Ureter (tissue), 1 donor: Measurements from ENCODE around the gene DDOST. TPM values are rescaled to one million over a fixed set of nuclear protein-coding genes. Genes with fewer than 3 reads are reported as not detected.
A peak's percentile ranks its signal among the peaks of the same experiment; 100 is the strongest.

Source experiments
- DNase-seq: peaks from one replicate; pipeline ENCODE4 v3.0.0-alpha.2; 2020; ENCODE audit warnings: low spot score
- total RNA-seq: library from RNA; stranded (reverse); gene quantifications from one replicate; pipeline ENCODE4 v1.2.4, GENCODE V29; 2023
- donor health status: DM: yes; HTN: yes; CAD: no.

DDOST gene
- 163 TPM for total RNA-seq

GRCh38 chr1:20661207-20662109 lies at the start of gene DDOST:
Gene DDOST, minus strand, starts transcription at chr1:20661369. Its CDS starts 19 bp downstream, at chr1:20661350.
- peak; percentile 98 for DNase-seq

DNA sequence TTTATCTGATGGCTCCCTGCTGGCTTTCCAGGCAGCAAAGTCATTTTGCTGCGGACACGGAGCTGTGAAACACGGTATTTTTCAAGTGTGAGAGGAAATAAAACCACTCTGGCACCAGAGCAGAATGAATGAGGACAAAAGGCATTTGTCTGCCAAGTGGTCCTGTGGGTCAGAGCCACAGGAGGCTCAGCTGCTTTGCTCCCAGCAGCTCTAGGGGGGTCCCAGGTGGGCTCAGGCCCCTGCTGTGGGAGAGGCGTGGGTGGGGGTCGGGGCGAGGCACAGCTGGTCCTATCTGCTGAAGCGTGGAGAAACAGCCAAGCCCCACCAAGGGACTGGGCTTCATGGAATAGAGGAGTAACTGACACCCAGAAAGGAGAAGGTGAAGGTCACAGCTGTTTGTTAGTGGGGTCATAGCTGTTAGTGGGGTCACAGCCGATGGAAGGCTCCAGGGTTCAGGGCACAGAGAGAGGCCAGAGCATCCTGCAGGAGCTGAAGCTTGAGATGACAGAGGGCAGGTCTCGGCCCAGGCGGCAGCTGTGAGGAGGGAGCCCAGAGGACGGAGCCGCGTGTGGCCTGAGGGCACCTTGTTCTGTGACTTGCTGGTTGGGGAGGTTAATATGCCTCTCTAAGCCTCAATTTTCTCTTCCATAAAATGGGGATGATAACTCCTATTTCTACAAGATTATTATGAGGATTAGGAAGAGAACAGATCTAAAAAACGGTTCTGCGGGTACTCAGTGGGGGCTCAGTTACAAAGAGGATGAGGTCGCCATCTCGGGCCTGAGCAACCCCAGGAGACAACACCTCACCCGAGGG lies 49.5 kb upstream of the DDOST start:
- DNase-seq: no peak

- DNase-seq: no peak
Measured at GRCh38 chr1:20709868-20710267, 48.7 kb upstream of the DDOST start.

GRCh38 chr1:20708891-20709290 lies 47.7 kb upstream of the DDOST start:
- no peak for DNase-seq

DNA sequence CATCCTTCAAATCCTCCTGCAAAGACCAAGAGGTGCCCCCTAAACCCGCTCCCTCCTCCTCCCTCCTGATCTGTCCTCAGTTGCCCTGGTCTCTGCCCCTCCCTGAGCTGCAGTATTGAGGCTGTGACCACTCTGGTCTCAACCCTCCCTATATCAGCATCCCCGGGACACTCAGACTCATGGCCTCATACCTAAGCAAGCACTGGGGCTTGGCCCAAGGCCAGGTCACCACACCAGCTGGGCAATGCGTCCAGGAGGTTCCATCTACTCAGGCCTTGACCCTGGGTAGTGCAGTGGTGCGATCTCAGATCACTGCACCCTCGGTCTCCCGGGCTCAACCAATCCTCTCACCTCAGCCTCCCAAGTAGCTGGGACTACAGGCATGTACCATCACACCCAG lies 46.9 kb upstream of the DDOST start:
- DNase-seq: no peak

- no peak for DNase-seq
Measured at GRCh38 chr1:20706841-20707240, 45.7 kb upstream of the DDOST start.

- DNase-seq: no peak
Measured at GRCh38 chr1:20705203-20705755, 44.1 kb upstream of the DDOST start.

- DNase-seq: no peak
Measured at GRCh38 chr1:20704390-20705202, 43.4 kb upstream of the DDOST start.

DNA sequence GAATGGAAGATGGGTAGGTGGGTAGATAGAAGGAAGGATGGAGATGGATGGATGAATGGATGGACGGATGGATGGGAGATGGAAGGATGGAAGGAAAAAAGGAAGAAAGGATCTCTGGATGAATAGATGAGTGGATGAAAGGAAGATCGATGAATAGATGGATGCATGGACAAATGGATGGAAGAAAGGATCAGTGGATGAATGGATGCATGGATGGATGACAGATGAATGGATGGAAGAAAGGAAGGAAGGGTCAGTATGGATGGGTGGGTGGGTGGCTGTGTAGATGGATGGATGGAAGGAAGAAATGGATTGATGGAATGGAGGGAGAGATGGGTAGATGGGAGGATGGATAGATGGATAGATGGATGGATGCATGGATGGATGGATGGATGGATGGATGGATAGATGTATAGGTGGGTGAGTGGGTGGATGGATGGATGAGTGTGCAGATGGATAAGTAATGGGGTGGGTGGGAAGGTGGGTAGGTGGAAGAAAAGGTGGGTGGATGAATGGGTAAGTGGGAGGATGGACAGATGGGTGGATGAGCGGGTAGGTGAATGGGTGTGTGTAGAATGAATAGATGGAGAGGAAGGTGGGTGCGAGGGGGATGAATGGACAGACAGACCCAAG lies 42.1 kb upstream of the DDOST start:
- no peak for DNase-seq

DNA sequence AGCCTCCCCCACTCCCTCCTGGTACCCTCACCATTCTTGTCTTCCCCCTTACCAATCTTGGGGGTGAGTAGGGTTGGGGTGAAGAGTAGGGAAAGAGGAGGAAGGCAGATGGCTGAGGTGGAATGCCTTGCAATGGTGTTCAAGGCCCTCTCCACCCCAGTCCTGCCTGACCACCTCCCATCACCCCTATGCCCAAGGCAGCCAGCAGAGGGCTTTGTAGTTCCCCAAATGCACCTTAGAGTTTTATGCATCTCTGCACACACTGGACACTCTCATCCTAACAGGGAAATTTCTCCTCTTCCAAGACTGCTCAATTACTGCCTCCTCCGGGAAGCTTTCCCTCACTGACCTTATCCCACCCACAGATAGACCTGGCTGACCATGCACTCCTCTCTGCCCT lies 41.2 kb upstream of the DDOST start:
- DNase-seq: no peak

DNA sequence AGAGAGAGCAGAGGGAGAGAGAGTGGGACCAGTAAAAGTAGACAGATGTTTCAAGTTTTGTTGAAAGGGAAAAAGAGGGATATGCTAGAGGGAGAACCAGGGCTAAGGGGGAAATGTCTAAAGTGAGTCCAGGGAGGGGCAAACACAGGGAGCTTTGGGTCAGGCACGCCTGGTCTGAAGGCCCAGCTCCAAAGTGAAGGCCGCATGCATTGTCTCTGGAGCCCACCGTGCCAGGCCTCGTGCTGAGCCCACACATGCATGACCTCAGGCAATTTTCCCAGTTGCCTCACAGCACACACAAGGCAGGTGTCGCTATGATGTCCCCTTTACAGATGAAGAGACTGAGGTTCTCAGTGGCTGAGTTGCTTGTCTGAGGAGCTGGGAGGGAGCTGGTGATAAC lies 40.7 kb upstream of the DDOST start:
- no peak for DNase-seq

- no peak for DNase-seq
Measured at GRCh38 chr1:20701446-20701845, 40.3 kb upstream of the DDOST start.

DNA sequence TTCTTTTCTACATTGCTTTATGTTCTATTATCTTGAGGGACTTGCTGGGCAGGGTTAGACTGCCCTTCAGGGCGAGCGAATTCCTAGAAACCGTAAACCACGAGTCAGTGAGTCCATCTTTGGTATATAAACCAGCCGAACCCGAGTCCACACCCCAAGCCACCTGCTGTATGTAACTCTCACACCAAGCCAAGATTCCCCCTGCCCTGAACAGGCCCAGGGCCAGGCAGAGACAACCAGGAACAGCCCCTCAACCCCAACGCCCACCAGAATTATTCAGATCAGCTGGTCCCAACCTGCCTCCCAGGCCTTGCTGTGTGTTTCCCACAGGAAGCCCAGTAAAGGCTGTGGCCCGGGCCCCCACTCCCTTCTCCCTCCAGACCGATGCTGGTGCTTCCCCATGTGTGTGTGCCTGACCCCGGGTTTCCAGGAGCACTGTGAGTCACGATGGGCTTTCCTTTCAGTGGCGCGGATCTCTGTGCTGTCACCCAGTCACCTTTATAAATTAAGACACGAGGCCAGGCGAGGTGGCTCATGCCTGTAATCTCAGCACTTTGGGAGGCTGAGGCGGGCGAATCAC lies 39.6 kb upstream of the DDOST start:
- DNase-seq: no peak

- peak; percentile 69 for DNase-seq
Measured at GRCh38 chr1:20699558-20699957, 38.4 kb upstream of the DDOST start.

- no peak for DNase-seq
Measured at GRCh38 chr1:20698195-20698910, 37.2 kb upstream of the DDOST start.

GRCh38 chr1:20697563-20697962 lies 36.4 kb upstream of the DDOST start:
- DNase-seq: no peak

- peak; percentile 89 for DNase-seq
Measured at GRCh38 chr1:20696397-20697333, 35.5 kb upstream of the DDOST start.

- DNase-seq: no peak
Measured at GRCh38 chr1:20695515-20695914, 34.3 kb upstream of the DDOST start.

- DNase-seq: no peak
Measured at GRCh38 chr1:20693623-20694022, 32.5 kb upstream of the DDOST start.
